Measurements from ENCODE around the gene KRT73.

KRT73 gene

GRCh38 chr12:52646613-52647012, 28.3 kb upstream of the KRT73 start:
- no peak overlapping the region for H3K4me3 ChIP-seq (replicated peaks; ENCODE audit: low read depth, low read length)
- no peak for TF ChIP-seq CTCF (IDR thresholded peaks at IDR 0.05; ENCODE audit: low read length, missing control alignments)
- no peak for DNase-seq (ENCODE audit: low read depth)

GRCh38 chr12:52645982-52646381, 27.6 kb upstream of the KRT73 start:
- no peak for DNase-seq (ENCODE audit: low read depth)
- H3K4me3 ChIP-seq (replicated peaks; ENCODE audit: low read depth, low read length) = no peak overlapping the region
- TF ChIP-seq CTCF (IDR thresholded peaks at IDR 0.05; ENCODE audit: low read length, missing control alignments) = no peak

GRCh38 chr12:52645120-52645761, 26.9 kb upstream of the KRT73 start:
- no peak for DNase-seq (ENCODE audit: low read depth)
- TF ChIP-seq CTCF (IDR thresholded peaks at IDR 0.05; ENCODE audit: low read length, missing control alignments) = no peak
- no peak overlapping the region for H3K4me3 ChIP-seq (replicated peaks; ENCODE audit: low read depth, low read length)

GRCh38 chr12:52644078-52644415, 25.7 kb upstream of the KRT73 start:
- H3K4me3 ChIP-seq (replicated peaks; ENCODE audit: low read depth, low read length) = no peak overlapping the region
- TF ChIP-seq CTCF (IDR thresholded peaks at IDR 0.05; ENCODE audit: low read length, missing control alignments) = no peak
- DNase-seq (ENCODE audit: low read depth) = no peak

GRCh38 chr12:52643233-52644077, 25.1 kb upstream of the KRT73 start:
- no peak for TF ChIP-seq CTCF (IDR thresholded peaks at IDR 0.05; ENCODE audit: low read length, missing control alignments)
- H3K4me3 ChIP-seq (replicated peaks; ENCODE audit: low read depth, low read length) = no peak overlapping the region
- no peak for DNase-seq (ENCODE audit: low read depth)

GRCh38 chr12:52641468-52641867, 23.1 kb upstream of the KRT73 start:
- TF ChIP-seq CTCF (IDR thresholded peaks at IDR 0.05; ENCODE audit: low read length, missing control alignments) = no peak
- H3K4me3 ChIP-seq (replicated peaks; ENCODE audit: low read depth, low read length) = no peak overlapping the region
- no peak for DNase-seq (ENCODE audit: low read depth)
